GM21423 (cell line): ENCODE data around the gene XRCC4.
A peak's percentile ranks its signal among the peaks of the same experiment; 100 is the strongest.
"Not testable (repeated sequence)": the region's sequence is repeated elsewhere in the genome, so short reads cannot be mapped to it uniquely, and the experiment has no call there.

ENCODE experiments used
- ATAC-seq: cut with Tn5 transposase; IDR thresholded peaks from one replicate; pipeline ENCODE4 v1.9.1; 2021; ENCODE audit warnings: mild to moderate bottlenecking, moderate library complexity; ENCODE audit not compliant: unreplicated experiment

The XRCC4 gene

DNA sequence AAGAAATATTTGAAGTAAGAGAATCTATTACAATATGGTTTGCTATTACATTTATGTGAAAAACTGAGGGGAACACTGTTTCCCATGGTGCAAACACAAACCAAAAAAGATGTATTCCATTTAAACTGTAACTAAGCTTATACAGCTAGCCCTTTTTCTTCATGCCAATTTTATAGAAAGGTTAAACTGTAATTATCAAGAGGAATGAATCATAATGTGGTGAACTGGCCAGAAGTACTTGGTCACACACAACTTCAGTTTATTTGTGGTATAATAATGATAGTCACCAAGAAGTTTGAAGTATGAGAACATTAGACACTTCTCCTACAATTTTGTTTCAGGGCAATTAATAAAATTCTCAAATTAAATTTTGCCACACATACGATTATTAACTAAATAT is 177.9 kb downstream of the XRCC4 start:
- ATAC-seq, result no peak

DNA sequence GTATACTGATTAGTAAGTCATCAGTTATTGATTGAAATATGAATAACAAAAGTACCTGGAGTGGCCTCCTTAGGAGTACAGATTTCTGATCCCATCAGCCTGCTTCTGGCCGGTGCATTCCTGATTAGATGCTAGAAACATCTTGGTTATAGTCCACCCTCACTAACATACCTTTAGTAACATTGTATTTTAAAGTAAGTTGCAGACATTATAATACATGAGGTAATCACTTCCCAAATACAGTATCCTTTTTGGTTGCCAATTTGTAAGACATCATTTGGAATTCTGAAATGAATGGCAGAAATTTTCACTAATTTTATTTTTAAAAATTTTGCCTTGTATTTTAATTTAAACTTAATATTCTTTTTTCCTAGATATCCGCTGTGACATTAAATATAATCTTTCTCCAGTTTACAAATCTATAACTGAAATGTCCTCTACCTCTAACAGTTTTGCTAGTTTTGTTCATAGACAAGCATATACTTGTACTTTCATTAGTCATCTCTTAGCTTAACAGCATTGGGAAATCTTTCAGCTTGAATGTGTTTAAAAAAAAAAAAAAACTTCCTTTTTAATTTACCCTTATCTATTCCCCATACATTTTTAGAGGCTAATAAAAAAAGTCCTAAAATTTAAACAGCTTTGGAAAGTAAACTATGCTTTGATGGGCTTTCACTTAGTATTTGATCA is 178.9 kb downstream of the XRCC4 start:
- no peak for ATAC-seq

GRCh38 chr5:83257684-83258083 is 180.3 kb downstream of the XRCC4 start:
- ATAC-seq, result not testable (repeated sequence)

DNA sequence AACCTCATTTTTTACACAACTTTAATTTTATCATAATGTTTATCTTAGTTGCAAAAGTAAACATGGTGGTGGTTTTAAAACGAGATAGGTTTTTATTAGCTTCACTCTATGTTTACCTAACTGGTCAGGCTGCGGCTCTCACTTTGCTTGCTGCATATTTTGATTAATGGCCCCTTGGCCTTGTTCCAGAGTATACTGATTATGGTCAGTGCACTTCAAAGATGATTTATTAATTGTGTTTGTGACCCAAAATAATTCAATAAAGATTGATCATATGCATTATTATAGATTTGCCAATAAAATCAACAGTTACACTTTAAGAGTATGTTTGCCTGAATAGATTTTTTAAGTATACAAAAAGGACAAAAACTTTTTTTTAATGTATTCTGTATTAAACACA is 188.0 kb downstream of the XRCC4 start:
- ATAC-seq, result no peak

DNA sequence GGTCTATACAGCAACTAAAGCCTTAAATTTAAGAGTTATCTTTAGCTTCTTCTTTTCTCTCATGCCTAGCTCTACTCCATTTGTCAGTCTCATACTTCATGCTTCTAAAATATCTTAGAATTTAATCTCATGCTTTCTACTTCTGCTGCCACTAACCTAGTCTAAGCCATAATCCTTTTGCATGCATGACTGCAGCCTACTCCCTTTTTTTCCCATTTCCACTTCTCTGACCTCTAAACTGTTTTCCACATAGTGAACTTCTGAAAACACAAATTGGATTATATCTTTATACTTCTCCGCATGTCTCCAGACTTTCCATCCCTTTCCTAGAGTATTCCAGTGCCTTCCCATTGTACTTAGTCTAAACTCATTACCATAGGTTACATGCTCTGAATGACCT is 193.0 kb downstream of the XRCC4 start:
- ATAC-seq, result no peak

DNA sequence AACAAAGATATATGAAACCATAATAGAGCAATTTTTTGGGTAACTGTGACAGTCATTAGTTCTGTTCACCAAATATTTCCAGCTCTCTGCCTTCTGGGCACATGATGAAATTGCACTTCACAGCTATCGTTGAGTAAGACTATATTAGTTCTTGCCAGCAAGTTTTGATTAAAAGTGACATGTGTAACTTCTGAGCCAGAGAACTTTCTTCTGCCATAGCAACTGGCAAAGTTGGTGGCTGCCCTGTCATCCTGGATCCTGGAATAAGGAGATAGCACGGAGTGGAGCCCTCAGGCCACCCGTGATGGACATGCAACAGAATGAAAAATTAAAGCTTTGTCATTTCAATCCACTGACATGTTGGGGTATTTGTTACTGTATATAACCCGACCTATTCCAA is 199.8 kb downstream of the XRCC4 start:
- no peak for ATAC-seq

DNA sequence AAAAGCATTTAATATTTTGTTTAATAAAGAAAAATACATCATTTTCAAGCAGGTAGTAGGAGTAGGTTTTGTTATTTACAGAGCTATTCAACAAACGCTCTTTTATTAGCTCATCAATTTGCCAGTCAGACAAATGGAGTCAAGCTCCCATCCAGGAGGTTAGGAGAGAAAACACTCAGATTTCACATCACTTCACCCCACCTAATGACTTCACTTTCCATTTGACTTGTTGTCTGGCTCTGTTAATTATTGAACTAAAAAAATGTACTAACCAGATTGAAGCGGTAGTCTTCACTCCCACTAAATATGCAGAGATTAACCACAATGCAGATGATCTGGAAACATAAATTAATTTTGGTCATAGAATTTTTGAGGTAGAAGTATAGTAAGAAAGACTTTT is 200.6 kb downstream of the XRCC4 start:
- peak; percentile 63 for ATAC-seq

DNA sequence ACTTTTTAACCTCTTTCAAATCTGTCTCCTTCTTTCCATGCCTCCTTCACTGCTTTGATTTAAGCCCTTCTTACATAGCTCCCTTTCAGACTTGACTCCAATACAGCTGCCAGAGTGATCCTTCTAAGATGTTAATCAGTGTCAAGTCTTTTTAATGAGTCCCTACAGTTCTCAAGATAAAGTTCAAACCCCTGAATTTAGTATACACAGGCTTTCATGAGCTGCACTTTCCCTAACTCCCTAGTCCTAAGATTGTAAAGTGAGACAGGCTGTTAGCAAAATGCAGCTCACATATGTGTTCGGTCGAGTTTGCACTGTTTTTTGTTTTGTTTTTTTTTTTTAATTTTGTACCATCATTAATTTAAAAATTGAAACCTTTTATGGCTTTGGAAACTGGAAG is 203.8 kb downstream of the XRCC4 start:
- ATAC-seq, result no peak

- no peak for ATAC-seq
Observed at GRCh38 chr5:83281658-83282057, 204.3 kb downstream of the XRCC4 start.

GRCh38 chr5:83283761-83284160 is 206.4 kb downstream of the XRCC4 start:
- ATAC-seq, result no peak

- ATAC-seq, result no peak
Observed at GRCh38 chr5:83285661-83286398, 208.5 kb downstream of the XRCC4 start.

- no peak for ATAC-seq
Observed at GRCh38 chr5:83294246-83294645, 216.9 kb downstream of the XRCC4 start.

- no peak for ATAC-seq
Observed at GRCh38 chr5:83299353-83299752, 222.0 kb downstream of the XRCC4 start.

DNA sequence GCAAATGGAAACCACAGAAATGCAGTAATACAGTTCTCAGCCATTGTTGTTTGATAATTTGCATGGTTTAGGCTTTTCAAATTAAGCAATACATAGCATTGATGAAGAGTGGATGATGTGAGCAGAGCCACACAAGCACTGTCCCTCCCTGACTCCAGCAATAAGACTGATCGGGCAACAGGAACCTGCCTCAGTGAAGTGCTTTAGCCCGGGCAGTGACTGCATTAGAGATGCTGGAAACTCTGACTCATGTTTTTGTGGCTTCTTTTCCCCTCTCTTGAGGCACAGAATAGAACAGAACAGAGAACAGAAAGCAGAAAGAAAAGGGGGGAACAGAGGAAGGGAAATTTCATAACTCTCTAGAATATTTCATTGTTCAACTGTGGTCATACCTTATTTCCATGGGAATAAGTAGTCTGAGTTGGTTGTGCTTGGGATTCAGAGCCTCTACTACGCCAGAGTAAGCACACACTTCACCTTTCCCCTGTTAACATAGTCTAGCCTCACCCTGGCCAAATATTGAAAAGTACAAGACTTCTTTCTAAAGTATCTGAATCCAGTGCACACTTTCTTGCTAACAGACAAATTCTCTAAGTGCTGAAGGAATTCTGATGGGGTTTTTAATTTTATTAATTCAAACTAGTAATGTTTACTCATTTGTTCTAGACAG is 229.4 kb downstream of the XRCC4 start:
- ATAC-seq, result peak; percentile 99

GRCh38 chr5:83312663-83313062 is 235.3 kb downstream of the XRCC4 start:
- no peak for ATAC-seq

DNA sequence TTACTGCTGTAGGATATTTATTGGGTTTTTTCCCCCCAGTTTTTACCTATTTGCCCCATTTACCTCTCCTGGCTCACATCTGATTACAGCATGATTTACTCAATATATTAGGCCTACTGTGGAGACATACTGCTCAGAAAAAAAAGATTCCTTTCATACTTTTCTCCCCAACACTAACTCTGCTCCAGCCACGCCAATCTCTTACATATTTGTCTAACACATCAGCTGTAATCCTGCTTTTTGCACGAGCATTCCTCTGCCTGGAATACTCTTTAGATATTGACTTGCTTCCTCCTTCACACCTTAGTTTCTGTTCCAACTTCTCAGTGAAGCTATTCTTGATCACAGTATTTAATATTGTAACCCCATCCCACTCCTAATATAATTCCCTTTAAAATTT is 236.1 kb downstream of the XRCC4 start:
- ATAC-seq, result no peak

DNA sequence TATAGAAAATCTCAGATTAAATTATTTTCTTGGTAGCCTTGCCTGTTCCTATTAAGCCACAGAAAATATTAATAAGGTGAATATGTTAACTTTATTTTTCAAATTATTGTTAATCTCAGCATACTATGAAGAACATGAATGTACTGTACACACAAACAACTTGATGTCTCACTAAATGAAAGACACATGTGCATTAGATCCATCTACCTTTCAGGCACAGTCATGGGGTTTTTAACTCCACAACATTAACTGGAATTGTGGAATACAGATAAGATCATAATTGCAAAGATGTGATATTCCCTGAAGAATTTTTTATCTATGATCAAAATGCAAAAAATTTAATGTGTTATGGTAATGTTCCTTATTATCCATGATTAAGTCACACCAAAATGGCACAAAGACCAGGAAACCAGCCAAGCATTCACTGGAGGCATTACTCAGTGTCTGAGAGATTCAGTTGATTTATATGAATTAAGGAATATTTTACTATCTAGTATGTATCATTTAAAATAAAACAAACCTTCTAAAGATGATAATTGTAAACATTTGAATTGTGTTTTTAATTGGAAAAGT is 244.2 kb downstream of the XRCC4 start:
- no peak for ATAC-seq

DNA sequence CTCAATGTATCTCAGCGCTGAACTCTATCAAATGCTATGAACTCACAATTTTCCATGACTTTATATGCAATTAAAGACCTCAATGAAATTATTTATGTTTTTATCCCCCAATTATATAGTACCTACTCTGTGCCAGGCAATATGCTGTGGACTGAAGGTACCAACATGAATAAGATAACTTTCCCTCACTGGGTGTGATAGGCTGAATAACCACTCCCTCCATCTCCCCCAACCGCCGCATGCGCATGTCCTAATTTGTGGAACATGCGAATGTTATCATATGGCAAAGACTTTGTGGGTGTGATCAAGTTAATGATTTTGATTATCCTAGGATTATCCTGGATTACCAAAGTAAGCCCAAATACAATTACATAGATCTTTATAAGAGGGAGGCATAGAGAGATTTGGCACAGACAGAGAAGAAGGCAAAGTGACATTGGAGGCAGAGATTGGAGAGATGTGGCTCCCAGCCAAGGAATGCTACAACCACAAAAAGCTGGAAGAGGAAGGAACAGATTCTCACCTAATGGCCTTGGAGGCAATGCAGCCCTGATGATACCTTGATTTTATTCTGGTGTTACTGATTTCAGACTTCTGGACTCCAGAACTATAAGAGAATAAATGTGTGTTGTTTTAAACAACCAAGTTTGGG is 245.1 kb downstream of the XRCC4 start:
- ATAC-seq, result no peak

DNA sequence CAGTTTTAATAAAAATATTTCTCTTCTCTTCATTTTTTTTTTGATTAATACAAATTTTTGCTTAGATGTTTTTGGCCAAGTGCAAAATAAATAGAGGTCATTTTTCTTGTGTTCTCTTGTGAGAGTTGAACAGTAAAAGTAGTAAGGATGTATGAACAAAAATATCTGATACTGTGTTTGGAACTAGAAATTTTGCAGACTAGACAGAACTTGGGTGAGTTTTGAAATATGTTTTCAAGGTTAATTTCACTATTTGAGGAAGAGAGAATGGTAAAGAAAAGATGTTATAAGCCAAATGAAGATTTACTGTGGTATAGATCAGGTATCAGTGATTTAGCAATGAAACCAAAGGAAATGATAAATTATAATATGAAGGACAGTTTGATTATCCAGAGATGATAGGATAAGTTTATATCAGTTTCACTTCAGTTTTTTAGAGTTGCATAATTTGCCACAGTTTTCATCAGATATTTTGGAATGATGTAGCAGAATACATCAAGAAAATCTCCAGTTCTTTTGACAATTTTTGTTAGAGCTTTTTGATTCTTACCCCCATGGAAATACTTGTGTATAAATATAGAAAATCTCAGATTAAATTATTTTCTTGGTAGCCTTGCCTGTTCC is 246.3 kb downstream of the XRCC4 start:
- ATAC-seq, result no peak

GRCh38 chr5:83331842-83332241 is 254.5 kb downstream of the XRCC4 start:
- ATAC-seq, result no peak
